ENCODE results near the gene SON. TPM values are rescaled to one million over a fixed set of nuclear protein-coding genes. Genes with fewer than 3 reads are reported as not detected.

SON gene
- total and polyA plus RNA-seq, 2 of the 13 experiments (the other 11 are each of a cell fraction or from before 2014, with no cell fraction given), result 61.3 to 78.3 TPM

GRCh38 chr21:33542640-33543504, at the start of gene SON (continued):
- peak; percentile 91 for TF ChIP-seq ZNF143 (CRISPR knock-in tag; IDR thresholded peaks at IDR 0.05)
- TF ChIP-seq SNRNP70 (IDR thresholded peaks at IDR 0.05; ENCODE audit: low read depth, low read length), result no peak
- TF ChIP-seq ZNF180 (CRISPR knock-in tag; IDR thresholded peaks at IDR 0.05; ENCODE audit: borderline replicate concordance, low read depth), result no peak; the same call in 1 of the 2 replicates
- no peak for TF ChIP-seq ZNF580 (CRISPR knock-in tag; IDR thresholded peaks at IDR 0.05; ENCODE audit: borderline replicate concordance, low read depth)
- no peak; the same call in 1 of the 2 replicates for TF ChIP-seq MAF1 (CRISPR knock-in tag; IDR thresholded peaks at IDR 0.05; ENCODE audit: borderline replicate concordance)
- TF ChIP-seq NFIC (IDR thresholded peaks at IDR 0.05; ENCODE audit: low read length), result no peak
- TF ChIP-seq RFXAP (CRISPR knock-in tag; IDR thresholded peaks at IDR 0.05; ENCODE audit: borderline replicate concordance), result peak; percentile 99
- no peak for TF ChIP-seq TRIM24 (CRISPR knock-in tag; IDR thresholded peaks at IDR 0.05)
- TF ChIP-seq ZNF564 (CRISPR knock-in tag; IDR thresholded peaks at IDR 0.05), result 0 out of 2 replicates have a peak, but pooled peaks have one; percentile 16
- peak; percentile 95 for TF ChIP-seq NFYC (CRISPR knock-in tag; IDR thresholded peaks at IDR 0.05)
- TF ChIP-seq ZNF607 (CRISPR knock-in tag; IDR thresholded peaks at IDR 0.05; ENCODE audit: borderline replicate concordance), result peak; percentile 67; the same call in 1 of the 2 replicates
- TF ChIP-seq HNF1B (CRISPR knock-in tag; IDR thresholded peaks at IDR 0.05), result peak; percentile 52; the same call in 1 of the 2 replicates
- TF ChIP-seq ZNF329 (CRISPR knock-in tag; IDR thresholded peaks at IDR 0.05; ENCODE audit: low read depth), result no peak
- TF ChIP-seq GMEB1 (CRISPR knock-in tag; IDR thresholded peaks at IDR 0.05; ENCODE audit: borderline replicate concordance), result peak; percentile 93
- TF ChIP-seq FUBP1 (CRISPR knock-in tag; IDR thresholded peaks at IDR 0.05; ENCODE audit: borderline replicate concordance), result no peak
- TF ChIP-seq KMT2A (CRISPR knock-in tag; IDR thresholded peaks at IDR 0.05), result no peak
- TF ChIP-seq IKZF4 (CRISPR knock-in tag; IDR thresholded peaks at IDR 0.05; ENCODE audit: borderline replicate concordance, low read depth, not compliant biosample characterization), result peak; percentile 31
- TF ChIP-seq ZNF768 (CRISPR knock-in tag; IDR thresholded peaks at IDR 0.05), result no peak
- no peak for TF ChIP-seq ZBTB20 (CRISPR knock-in tag; IDR thresholded peaks at IDR 0.05; ENCODE audit: borderline replicate concordance, low read depth)
- TF ChIP-seq ZNF574 (CRISPR knock-in tag; IDR thresholded peaks at IDR 0.05), result peak; percentile 98

Data from HepG2 (cell line).